PC-9 (cell line): ENCODE measurements around the gene RPL37. TPM values are rescaled to one million over a fixed set of nuclear protein-coding genes. Genes with fewer than 3 reads are reported as not detected.
"Not testable (repeated sequence)": the region's sequence is repeated elsewhere in the genome, so short reads cannot be mapped to it uniquely, and the experiment has no call there.

Experiments
- BruUV-seq: library from RNA; stranded (reverse); fragments of 400-500 nt; replicated peaks from 2 replicates; lab custom pipeline; 2021; lab: Mats Ljungman, UMichigan
- CTCF ChIA-PET: fragments of 300-600 bp; sonication (Branson Sonifier 250); formaldehyde crosslinking; loops from one replicate; lab custom pipeline; 2022; ENCODE audit warnings: antibody characterized with exemption; lab: Charles Lee
- POLR2A ChIA-PET: fragments of 300-600 bp; sonication (Branson Sonifier 250); formaldehyde crosslinking; loops from one replicate; lab custom pipeline; 2022; ENCODE audit warnings: antibody characterized with exemption; ENCODE audit not compliant: unreplicated experiment; lab: Charles Lee
- DNase-seq, 2 experiments: peaks; one replicate each; pipeline versions ENCODE4 v3.0.0 to v3.0.0-alpha.2; 2015 to 2022; ENCODE audit warnings: mixed read lengths in 1 of 2
- H2AFZ ChIP-seq: fragments of 200-600 bp; sonication (generic); 2 replicates; pipeline ENCODE4 v1.8.1; 2017; ENCODE audit warnings: antibody characterized with exemption
- H3F3A ChIP-seq: fragments of 200-600 bp; sonication (generic); 2 replicates; pipeline ENCODE4 v1.8.1; 2017; ENCODE audit warnings: antibody characterized with exemption, mild to moderate bottlenecking, low read depth; ENCODE audit not compliant: insufficient read depth
- H3K27ac ChIP-seq: fragments of 200-600 bp; sonication (generic); 2 replicates; pipeline ENCODE4 v1.6.1; 2016; ENCODE audit warnings: mixed run types
- H3K27me3 ChIP-seq: fragments of 200-600 bp; sonication (generic); 2 replicates; pipeline ENCODE4 v1.6.1; 2016; ENCODE audit warnings: low read depth, mixed run types; ENCODE audit not compliant: insufficient read depth
- H3K36me3 ChIP-seq: fragments of 200-600 bp; sonication (generic); 2 replicates; pipeline ENCODE4 v1.6.1; 2016; ENCODE audit warnings: low read depth, mixed run types
- H3K4me1 ChIP-seq: fragments of 200-600 bp; sonication (generic); replicated peaks from 2 replicates; pipeline ENCODE4 v1.6.1; 2016; ENCODE audit warnings: mixed run types; ENCODE audit not compliant: insufficient read depth
- H3K4me2 ChIP-seq: fragments of 200-600 bp; sonication (generic); 2 replicates; pipeline ENCODE4 v1.6.1; 2017; ENCODE audit warnings: mixed run types
- H3K4me3 ChIP-seq: fragments of 200-600 bp; sonication (generic); 2 replicates; pipeline ENCODE4 v1.6.1; 2016; ENCODE audit warnings: mixed run types
- H3K79me2 ChIP-seq: fragments of 200-600 bp; sonication (generic); 2 replicates; pipeline ENCODE4 v1.6.1; 2017; ENCODE audit warnings: low read depth, mixed run types
- H3K9me2 ChIP-seq: fragments of 200-600 bp; sonication (generic); 2 replicates; pipeline ENCODE4 v1.8.1; 2017; ENCODE audit warnings: mild to moderate bottlenecking; ENCODE audit not compliant: insufficient read depth
- H3K9me3 ChIP-seq: fragments of 200-600 bp; sonication (generic); 2 replicates; pipeline ENCODE4 v1.8.1; 2016; ENCODE audit warnings: low read depth; ENCODE audit not compliant: insufficient read depth
- H4K20me1 ChIP-seq: fragments of 200-600 bp; sonication (generic); 2 replicates; pipeline ENCODE4 v1.8.1; 2017; ENCODE audit not compliant: insufficient read depth
- CTCF ChIP-seq: fragments of 200-600 bp; sonication (generic); conservative IDR thresholded peaks from 2 replicates; pipeline ENCODE4 v1.6.1; 2017; ENCODE audit warnings: mixed run types, antibody characterized with exemption, mild to moderate bottlenecking, moderate library complexity
- EZH2 ChIP-seq: fragments of 200-600 bp; sonication (generic); IDR thresholded peaks from 2 replicates; pipeline ENCODE4 v1.8.0; 2017; ENCODE audit warnings: antibody characterized with exemption, low read depth
- intact Hi-C: fragments of 100-400 bp; cut with micrococcal nuclease; formaldehyde crosslinking; loops from one replicate; pipeline ENCODE4 v1.10.0; 2022; ENCODE audit not compliant: unreplicated experiment
- total RNA-seq: library from RNA; stranded (reverse); gene quantifications from 2 replicates; pipeline ENCODE4 v1.2.3, GENCODE V29; 2021

Gene RPL37
- total RNA-seq, 1 experiment from 2014 or later, result 3,889 TPM

DNA sequence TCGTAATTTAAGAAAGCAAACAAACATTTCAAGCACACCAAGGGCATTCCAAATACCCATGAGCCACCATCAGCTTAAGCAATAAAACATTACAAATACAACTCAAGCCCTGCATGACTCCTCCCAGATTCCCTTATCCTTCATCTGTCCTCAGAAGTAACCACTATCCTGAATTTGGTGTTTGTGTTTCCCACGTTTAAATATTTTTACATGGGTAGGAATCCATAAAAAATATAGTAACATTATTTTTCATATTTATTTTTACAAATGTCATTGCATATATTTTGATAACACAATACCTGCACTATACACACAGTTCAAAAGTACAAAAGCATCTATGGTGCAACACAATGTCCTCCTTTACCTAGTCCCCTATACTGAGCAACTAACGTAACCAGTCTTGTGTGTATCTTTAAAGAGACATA lies 43.3 kb downstream of the RPL37 start:
- peaks cover 14% of the 10 kb centered on the region for H3K4me1 ChIP-seq
- H3K27me3 ChIP-seq, result no peaks in the 10 kb centered on the region
- no peak overlapping the region for H3K27ac ChIP-seq
- no peaks in the 10 kb centered on the region for H3K9me2 ChIP-seq
- H4K20me1 ChIP-seq, result peaks cover 73% of the 10 kb centered on the region
- BruUV-seq, result no TSS peak
- peaks cover 99% of the 10 kb centered on the region for H3K79me2 ChIP-seq
- intact Hi-C loops, result no loop called here
- H3K4me3 ChIP-seq, result no peak overlapping the region
- H3F3A ChIP-seq, result peaks cover 6% of the 10 kb centered on the region; the same call in 1 of the 2 replicates
- H3K9me3 ChIP-seq, result peaks cover 11% of the 10 kb centered on the region
- no peak overlapping the region for H3K4me2 ChIP-seq
- H2AFZ ChIP-seq, result no peak overlapping the region
- POLR2A ChIA-PET, result interaction anchor here (0.6 kb wide), 1 partner anchor 1274 kb away, joined by 3 read pairs; no protein-coding TSS in a partner anchor
- no peak for DNase-seq
- peaks cover 24% of the 10 kb centered on the region for H3K36me3 ChIP-seq
- CTCF ChIA-PET, result no interaction called here
- TF ChIP-seq CTCF (no peak), EZH2 (no peak)

DNA sequence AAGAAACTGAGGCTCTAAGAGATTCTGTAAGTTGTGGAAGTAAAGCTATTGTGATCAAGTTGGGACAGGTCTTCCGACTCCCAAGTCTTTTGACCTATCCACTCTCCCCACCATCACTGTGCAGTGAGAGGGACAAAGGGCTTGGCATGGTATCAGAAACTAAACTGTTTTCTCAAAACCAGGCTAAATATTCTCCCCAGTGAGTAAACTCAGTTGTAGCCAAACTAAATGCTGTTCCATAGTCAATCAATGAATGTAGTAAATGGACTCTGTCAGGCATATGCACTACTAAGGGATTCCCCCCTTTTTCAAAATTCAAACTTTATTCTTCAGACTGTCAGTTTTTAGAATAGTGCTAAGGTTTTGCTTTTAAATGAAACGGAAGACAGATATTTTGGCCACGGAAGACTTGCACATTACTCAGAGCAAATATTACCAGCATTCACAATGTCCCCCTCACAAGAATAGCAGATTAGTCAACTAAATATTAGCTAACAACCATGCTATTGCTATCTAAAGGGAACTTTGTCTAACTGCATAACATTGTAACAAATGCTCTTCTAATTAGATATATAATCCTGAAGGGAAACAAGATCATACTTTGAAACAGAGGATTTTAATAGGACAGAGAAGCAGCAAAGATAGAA lies 44.0 kb downstream of the RPL37 start:
- no peaks in the 10 kb centered on the region for H3K9me2 ChIP-seq
- no peak overlapping the region for H3K27ac ChIP-seq
- no peak overlapping the region for H3K4me3 ChIP-seq
- DNase-seq, result no peak
- peaks cover 7% of the 10 kb centered on the region for H3K4me1 ChIP-seq
- H4K20me1 ChIP-seq, result peaks cover 73% of the 10 kb centered on the region
- ChIA-PET POLR2A (interaction anchor here (0.6 kb wide), 1 partner anchor 1274 kb away, joined by 3 read pairs; no protein-coding TSS in a partner anchor), CTCF (no interaction called here)
- no TSS peak for BruUV-seq
- TF ChIP-seq EZH2 (no peak), CTCF (no peak)
- H3K4me2 ChIP-seq, result no peak overlapping the region
- H3F3A ChIP-seq, result peaks cover 4% of the 10 kb centered on the region; the same call in 1 of the 2 replicates
- H3K79me2 ChIP-seq, result peaks cover 99% of the 10 kb centered on the region
- H3K9me3 ChIP-seq, result peaks cover 11% of the 10 kb centered on the region
- H2AFZ ChIP-seq, result no peak overlapping the region
- H3K36me3 ChIP-seq, result peaks cover 28% of the 10 kb centered on the region
- no peaks in the 10 kb centered on the region for H3K27me3 ChIP-seq
- intact Hi-C loops, result no loop called here

- Histone ChIP-seq H3K36me3 (peaks cover 27% of the 10 kb centered on the region), H4K20me1 (peaks cover 76% of the 10 kb centered on the region), H3K79me2 (peaks cover 99% of the 10 kb centered on the region), H3K9me3 (peaks cover 11% of the 10 kb centered on the region)
- CTCF ChIA-PET, H3K4me3 ChIP-seq, H3K9me2 ChIP-seq, H3K4me2 ChIP-seq, POLR2A ChIA-PET, H3F3A ChIP-seq, H3K27me3 ChIP-seq, H3K27ac ChIP-seq, intact Hi-C loops, DNase-seq, BruUV-seq, H2AFZ ChIP-seq, H3K4me1 ChIP-seq: not testable (repeated sequence)
Measured at GRCh38 chr5:40788941-40789340, 46.1 kb downstream of the RPL37 start.
